H1 (cell line): ENCODE data around the gene IL16. TPM values are rescaled to one million over a fixed set of nuclear protein-coding genes. Genes with fewer than 3 reads are reported as not detected.
"Not testable (repeated sequence)": the region's sequence is repeated elsewhere in the genome, so short reads cannot be mapped to it uniquely, and the experiment has no call there.

Experiments used
- CTCF ChIA-PET: fragments of 300-600 bp; sonication (Branson Sonifier 250); formaldehyde crosslinking; loops from one replicate; lab custom pipeline; 2021; ENCODE audit not compliant: partially characterized antibody; lab: Charles Lee
- POLR2A ChIA-PET: fragments of 300-600 bp; sonication (Branson Sonifier 250); formaldehyde crosslinking; loops from one replicate; lab custom pipeline; 2021; ENCODE audit warnings: inconsistent platforms; ENCODE audit not compliant: partially characterized antibody; lab: Charles Lee
- DNase-seq, 2 experiments: peaks; one replicate each; pipeline versions ENCODE4 v3.0.0 to v3.0.0-alpha.2; 2010 to 2022; ENCODE audit warnings: low spot score in 2 of 2, low read depth in 1 of 2, mixed read lengths in 1 of 2
- FAIRE-seq: peaks from 2 replicates; lab custom pipeline; 2011; peaks lifted over from hg19 to GRCh38; lab: Jason Lieb, UNC
- H2AFZ ChIP-seq: 2 replicates; pipeline ENCODE4 v1.8.1; 2012; ENCODE audit warnings: low read length, inconsistent platforms
- H2AK5ac ChIP-seq: 2 replicates; pipeline ENCODE4 v1.6.1; 2013; ENCODE audit warnings: low read depth, low read length
- H2BK120ac ChIP-seq: replicated peaks from 2 replicates; pipeline ENCODE3; 2013; ENCODE audit warnings: low read depth, low read length, inconsistent platforms
- H2BK12ac ChIP-seq: 2 replicates; pipeline ENCODE4 v1.6.1; 2013; ENCODE audit warnings: low read depth, low read length
- H2BK15ac ChIP-seq: 2 replicates; pipeline ENCODE4 v1.6.1; 2013; ENCODE audit warnings: low read length
- H2BK20ac ChIP-seq: 2 replicates; pipeline ENCODE4 v1.6.1; 2013; ENCODE audit warnings: low read length
- H2BK5ac ChIP-seq: 2 replicates; pipeline ENCODE4 v1.6.1; 2013; ENCODE audit warnings: low read depth, low read length
- H3K14ac ChIP-seq: 2 replicates; pipeline ENCODE4 v1.6.1; 2013; ENCODE audit warnings: inconsistent platforms; ENCODE audit not compliant: insufficient read length
- H3K18ac ChIP-seq: 2 replicates; pipeline ENCODE4 v1.6.1; 2013; ENCODE audit warnings: low read length; ENCODE audit errors: extremely low read depth
- H3K23ac ChIP-seq: 2 replicates; pipeline ENCODE4 v1.6.1; 2013; ENCODE audit warnings: inconsistent platforms; ENCODE audit not compliant: insufficient read length
- H3K23me2 ChIP-seq: 2 replicates; pipeline ENCODE4 v1.6.1; 2013; ENCODE audit warnings: low read depth, low read length
- H3K27ac ChIP-seq: 2 replicates; pipeline ENCODE4 v1.6.1; 2011; ENCODE audit warnings: low read depth, low read length, inconsistent platforms
- H3K27me3 ChIP-seq, 4 experiments: replicated peaks in 1 of 4; 1 replicate in 1 of 4; 2 replicates in 3 of 4; pipeline versions ENCODE4 v1.6.1 to v1.8.1; 2011 to 2013; ENCODE audit warnings: low read length in 3 of 4, mild to moderate bottlenecking in 3 of 4, inconsistent platforms in 2 of 4, mixed read lengths in 2 of 4, moderate library complexity in 1 of 4; ENCODE audit not compliant: control insufficient read depth in 3 of 4, insufficient read depth in 3 of 4; ENCODE audit errors: extremely low read depth in 1 of 4
- H3K36me3 ChIP-seq, 4 experiments: 2 replicates each; pipeline versions ENCODE4 v1.6.1 to v1.8.1; 2011 to 2013; ENCODE audit warnings: mild to moderate bottlenecking in 4 of 4, low read length in 3 of 4, moderate library complexity in 2 of 4, control low read depth in 1 of 4, inconsistent platforms in 1 of 4; ENCODE audit not compliant: insufficient read depth in 4 of 4, control insufficient read depth in 2 of 4
- H3K4ac ChIP-seq: replicated peaks from 2 replicates; pipeline ENCODE3; 2013; ENCODE audit warnings: low read length, low read depth, mixed read lengths, inconsistent platforms; ENCODE audit not compliant: insufficient read length
- H3K4me1 ChIP-seq, 4 experiments: replicated peaks in 1 of 4; 1 replicate in 1 of 4; 2 replicates in 3 of 4; pipeline versions ENCODE4 v1.6.1 to v1.8.1; 2011 to 2013; ENCODE audit warnings: low read length in 3 of 4, inconsistent platforms in 2 of 4, mixed read lengths in 1 of 4; ENCODE audit not compliant: insufficient read depth in 4 of 4, control insufficient read depth in 3 of 4
- H3K4me2 ChIP-seq, 2 experiments: 2 replicates each; pipeline versions ENCODE4 v1.6.1 to v1.8.1; 2011 to 2013; ENCODE audit warnings: low read depth in 2 of 2, low read length in 2 of 2, control low read depth in 1 of 2, inconsistent platforms in 1 of 2, mild to moderate bottlenecking in 1 of 2; ENCODE audit not compliant: insufficient read depth in 1 of 2
- H3K4me3 ChIP-seq, 4 experiments: fragments of 200-600, 300-600 bp in 1 of 4; sonication (generic), shearing (Covaris generic), sonication (Bioruptor Twin) in 1 of 4; 2 replicates each; pipeline versions ENCODE4 v1.5.1 to v1.8.1; 2011 to 2016; ENCODE audit warnings: low read length in 4 of 4, low read depth in 3 of 4, control low read depth in 2 of 4, inconsistent platforms in 2 of 4, mild to moderate bottlenecking in 2 of 4, mixed read lengths in 1 of 4, moderate library complexity in 1 of 4; ENCODE audit not compliant: insufficient read depth in 2 of 4; ENCODE audit errors: extremely low read depth in 1 of 4
- H3K56ac ChIP-seq: replicated peaks from 2 replicates; pipeline ENCODE3; 2013; ENCODE audit warnings: low read depth, mild to moderate bottlenecking, mixed read lengths, low read length, inconsistent platforms; ENCODE audit not compliant: insufficient read length
- H3K79me1 ChIP-seq: 2 replicates; pipeline ENCODE4 v1.6.1; 2013; ENCODE audit warnings: low read depth, low read length, control low read depth
- H3K79me2 ChIP-seq, 2 experiments: 2 replicates each; pipeline versions ENCODE4 v1.6.1 to v1.8.1; 2012 to 2013; ENCODE audit warnings: low read length in 2 of 2, mild to moderate bottlenecking in 2 of 2, inconsistent platforms in 1 of 2; ENCODE audit not compliant: insufficient read depth in 2 of 2, control insufficient read depth in 1 of 2
- H3K9ac ChIP-seq, 4 experiments: replicated peaks in 1 of 4; 1 replicate in 1 of 4; 2 replicates in 3 of 4; pipeline versions ENCODE4 v1.6.1 to v1.8.1; 2011 to 2013; ENCODE audit warnings: low read depth in 3 of 4, low read length in 3 of 4, control low read depth in 2 of 4, mild to moderate bottlenecking in 2 of 4, moderate library complexity in 2 of 4, inconsistent platforms in 1 of 4; ENCODE audit errors: extremely low read depth in 1 of 4
- H3K9me3 ChIP-seq, 2 experiments: 2 replicates each; pipeline versions ENCODE4 v1.6.1 to v1.8.1; 2012 to 2013; ENCODE audit warnings: mild to moderate bottlenecking in 2 of 2, moderate library complexity in 2 of 2, control low read depth in 1 of 2, inconsistent platforms in 1 of 2, low read depth in 1 of 2, low read length in 1 of 2, mixed read lengths in 1 of 2; ENCODE audit not compliant: insufficient read depth in 2 of 2
- H4K20me1 ChIP-seq, 2 experiments: replicated peaks in 1 of 2; 2 replicates each; pipeline versions ENCODE3 to v1.8.1; 2011 to 2013; ENCODE audit warnings: inconsistent platforms in 2 of 2, low read length in 2 of 2, mild to moderate bottlenecking in 1 of 2; ENCODE audit not compliant: insufficient read depth in 2 of 2, control insufficient read depth in 1 of 2
- H4K5ac ChIP-seq: 2 replicates; pipeline ENCODE4 v1.6.1; 2013; ENCODE audit warnings: low read length, low read depth, mixed read lengths, inconsistent platforms; ENCODE audit not compliant: insufficient read length
- H4K8ac ChIP-seq: 2 replicates; pipeline ENCODE4 v1.8.0; 2013; ENCODE audit warnings: mild to moderate bottlenecking, moderate library complexity, low read length, inconsistent platforms; ENCODE audit not compliant: insufficient read depth; ENCODE audit errors: extremely low read depth
- H4K91ac ChIP-seq: replicated peaks from 2 replicates; pipeline ENCODE3; 2013; ENCODE audit warnings: low read length, mixed read lengths, inconsistent platforms; ENCODE audit not compliant: insufficient read length
- WGBS, 2 experiments: shearing (Covaris generic) in 1 of 2; methylation state at CpG; one replicate each; pipeline versions ENCODE4 v1.1.6 to v1.1.7; 2013 to 2015; ENCODE audit warnings: low lambda C conversion rate in 2 of 2, mixed read lengths in 2 of 2, inconsistent platforms in 1 of 2, low coverage in 1 of 2, missing lambda C conversion rate in 1 of 2; ENCODE audit not compliant: insufficient replicate concordance in 2 of 2, insufficient coverage in 1 of 2, insufficient read length in 1 of 2; ENCODE audit errors: extremely low coverage in 1 of 2, missing lambda C conversion rate in 1 of 2; 5-methylcytosine and 5-hydroxymethylcytosine counted together
- polyA plus RNA-seq, 7 experiments: library from polyadenylated mRNA; depleted of rRNA in 3 of 7; stranded (reverse) in 5 of 7; unstranded in 2 of 7; fragments of >200 nt in 5 of 7; fragments of 200-250 nt in 2 of 7; gene quantifications; 1 replicate in 5 of 7; 2 replicates in 1 of 7; 4 replicates in 1 of 7; pipeline versions ENCODE4 v1.2.1 to v1.2.3, GENCODE V29; 2011 to 2013; ENCODE audit warnings: missing spikeins in 2 of 7, mixed read lengths in 2 of 7
- total RNA-seq: library from RNA; stranded (reverse); fragmentation: NEBNext Ultra II Directional; extraction: Animal tissue kit (Norgen Biotek cat#: 25700); gene quantifications from 2 replicates; pipeline ENCODE4 v1.2.1, GENCODE V29; 2021

The IL16 gene
- total and polyA plus RNA-seq, 2 of the 8 experiments (the other 6 are each of a cell fraction or from before 2014, with no cell fraction given), result 0.03 to 0.09 TPM

- H3K56ac ChIP-seq, H4K5ac ChIP-seq, H2AFZ ChIP-seq, H4K8ac ChIP-seq, H3K14ac ChIP-seq, H4K91ac ChIP-seq, H2BK5ac ChIP-seq, H3K27ac ChIP-seq, H3K4ac ChIP-seq, H2AK5ac ChIP-seq, H2BK15ac ChIP-seq, H3K4me1 ChIP-seq, DNase-seq, H3K18ac ChIP-seq, H2BK20ac ChIP-seq, H3K79me1 ChIP-seq, H3K4me3 ChIP-seq, H3K27me3 ChIP-seq, H3K79me2 ChIP-seq, H2BK120ac ChIP-seq, H3K23ac ChIP-seq, FAIRE-seq, H2BK12ac ChIP-seq, H3K36me3 ChIP-seq, H3K4me2 ChIP-seq, H3K9me3 ChIP-seq, H4K20me1 ChIP-seq, POLR2A ChIA-PET, H3K9ac ChIP-seq, H3K23me2 ChIP-seq: not testable (repeated sequence)
- WGBS, 2 experiments, result 87% methylated on average over 1 of the region's 1 CpG; no CpG with 5 or more reads in 1 of the 2 experiments
- CTCF ChIA-PET, result interaction anchor here (1.2 to 1.9 kb wide), 2 partner anchors 13 to 52 kb away, joined by 3 to 5 read pairs; no protein-coding TSS in a partner anchor
Measured at GRCh38 chr15:81207987-81208386, 11.3 kb downstream of the IL16 start.
